ENCODE data around the gene PCNX3. TPM values are rescaled to one million over a fixed set of nuclear protein-coding genes. Genes with fewer than 3 reads are reported as not detected.

Gene PCNX3
- total and polyA plus RNA-seq, 2 experiments from 2014 or later = 8.1 to 23.5 TPM

DNA sequence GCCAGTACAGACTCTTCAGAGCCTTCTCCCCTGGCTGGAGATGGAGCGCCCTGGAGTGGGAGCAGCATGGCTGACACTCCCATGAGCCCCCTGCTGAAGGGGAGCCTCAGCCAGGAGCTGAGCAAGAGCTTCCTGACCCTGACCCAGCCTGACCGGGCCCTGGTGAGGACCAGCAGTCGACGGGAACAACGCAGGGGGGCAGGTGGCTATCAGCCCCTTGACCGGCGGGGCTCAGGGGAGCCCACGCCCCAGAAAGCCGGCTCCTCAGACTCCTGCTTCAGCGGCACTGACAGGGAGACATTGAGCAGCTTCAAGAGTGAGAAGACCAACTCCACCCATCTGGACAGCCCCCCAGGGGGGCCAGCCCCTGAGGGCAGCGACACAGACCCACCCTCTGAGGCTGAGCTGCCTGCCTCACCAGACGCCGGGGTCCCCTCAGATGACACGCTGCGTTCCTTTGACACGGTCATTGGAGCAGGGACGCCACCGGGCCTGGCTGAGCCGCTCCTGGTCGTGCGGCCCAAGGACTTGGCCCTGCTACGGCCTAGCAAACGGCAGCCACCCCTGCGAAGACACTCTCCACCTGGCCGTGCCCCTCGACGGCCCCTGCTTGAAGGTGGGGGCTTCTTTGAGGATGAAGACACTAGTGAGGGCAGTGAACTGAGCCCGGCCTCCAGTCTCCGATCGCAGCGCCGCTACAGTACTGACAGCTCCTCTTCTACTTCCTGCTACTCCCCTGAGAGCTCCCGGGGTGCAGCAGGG, 2.6 kb downstream of the PCNX3 start:
- H3K9me3 ChIP-seq (ENCODE audit: low read depth) = no peaks in the 10 kb centered on the region
- no peaks in the 10 kb centered on the region for H3F3A ChIP-seq (ENCODE audit: insufficient read depth)
- no peaks in the 10 kb centered on the region for H3K27me3 ChIP-seq (replicated peaks; ENCODE audit: insufficient read depth)
- no peaks in the 10 kb centered on the region for H4K20me1 ChIP-seq (ENCODE audit: insufficient read depth)
- H3K79me2 ChIP-seq (ENCODE audit: insufficient read depth) = peaks cover 61% of the 10 kb centered on the region
- WGBS, 2 experiments (ENCODE audit: low coverage in 1 of 2, low lambda C conversion rate in 2 of 2, missing lambda C conversion rate in 2 of 2) = 89% methylated on average over 24 to 29 of the region's 33 CpGs
- H3K4me3 ChIP-seq = no peak overlapping the region
- no peak for DNase-seq
- H2AFZ ChIP-seq = no peak overlapping the region
- no peak overlapping the region for H3K4me2 ChIP-seq (ENCODE audit: unreplicated experiment)
- in situ Hi-C loops (cut with MboI) = no loop called here
- peaks cover 8% of the 10 kb centered on the region; the same call in 1 of the 2 replicates for H3K4me1 ChIP-seq (ENCODE audit: insufficient read depth)
- H3K9me2 ChIP-seq (ENCODE audit: insufficient read depth) = no peaks in the 10 kb centered on the region
- no peak overlapping the region for H3K27ac ChIP-seq
- no peak overlapping the region for H3K9ac ChIP-seq
- TF ChIP-seq EZH2phosphoT487 (IDR thresholded peaks at IDR 0.05; ENCODE audit: insufficient read depth, low read depth) (no peak), EZH2 (IDR thresholded peaks at IDR 0.05; ENCODE audit: insufficient read depth, poor library complexity, severe bottlenecking) (no peak)
- no peaks in the 10 kb centered on the region; the same call in 1 of the 2 replicates for H3K36me3 ChIP-seq (ENCODE audit: low read depth)

DNA sequence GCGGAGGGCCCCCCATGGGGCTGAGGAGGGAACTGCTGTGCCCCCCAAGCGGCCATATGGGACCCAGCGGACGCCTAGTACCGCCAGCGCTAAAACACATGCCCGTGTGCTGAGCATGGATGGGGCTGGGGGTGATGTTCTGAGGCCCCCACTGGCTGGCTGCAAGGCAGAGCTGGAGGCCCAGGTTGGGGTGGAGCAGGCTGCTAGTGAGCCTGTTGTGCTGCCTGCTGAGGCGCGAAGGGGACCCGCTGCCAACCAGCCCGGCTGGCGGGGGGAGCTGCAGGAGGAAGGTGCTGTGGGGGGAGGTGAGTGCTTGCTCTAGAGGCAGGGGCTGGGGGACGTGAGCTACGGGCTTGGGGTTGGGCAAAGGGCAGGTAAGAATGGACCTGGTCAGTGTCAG, 3.2 kb downstream of the PCNX3 start:
- WGBS, 2 experiments (ENCODE audit: low coverage in 1 of 2, low lambda C conversion rate in 2 of 2, missing lambda C conversion rate in 2 of 2) = 84 to 90% methylated on average over 14 of the region's 14 CpGs
- H3K9ac ChIP-seq = no peak overlapping the region
- TF ChIP-seq EZH2phosphoT487 (IDR thresholded peaks at IDR 0.05; ENCODE audit: insufficient read depth, low read depth) = no peak
- no peaks in the 10 kb centered on the region for H4K20me1 ChIP-seq (ENCODE audit: insufficient read depth)
- H3K27me3 ChIP-seq (replicated peaks; ENCODE audit: insufficient read depth) = no peaks in the 10 kb centered on the region
- in situ Hi-C loops (cut with MboI) = no loop called here
- H3K36me3 ChIP-seq (ENCODE audit: low read depth) = no peaks in the 10 kb centered on the region; the same call in 1 of the 2 replicates
- DNase-seq = no peak
- H3K27ac ChIP-seq = no peak overlapping the region
- no peaks in the 10 kb centered on the region for H3K9me3 ChIP-seq (ENCODE audit: low read depth)
- H3F3A ChIP-seq (ENCODE audit: insufficient read depth) = no peaks in the 10 kb centered on the region
- H3K4me1 ChIP-seq (ENCODE audit: insufficient read depth) = peaks cover 8% of the 10 kb centered on the region; the same call in 1 of the 2 replicates
- no peak overlapping the region for H3K4me2 ChIP-seq (ENCODE audit: unreplicated experiment)
- H3K4me3 ChIP-seq = no peak overlapping the region
- no peak overlapping the region for H2AFZ ChIP-seq
- no peaks in the 10 kb centered on the region for H3K9me2 ChIP-seq (ENCODE audit: insufficient read depth)
- peaks cover 56% of the 10 kb centered on the region for H3K79me2 ChIP-seq (ENCODE audit: insufficient read depth)

DNA sequence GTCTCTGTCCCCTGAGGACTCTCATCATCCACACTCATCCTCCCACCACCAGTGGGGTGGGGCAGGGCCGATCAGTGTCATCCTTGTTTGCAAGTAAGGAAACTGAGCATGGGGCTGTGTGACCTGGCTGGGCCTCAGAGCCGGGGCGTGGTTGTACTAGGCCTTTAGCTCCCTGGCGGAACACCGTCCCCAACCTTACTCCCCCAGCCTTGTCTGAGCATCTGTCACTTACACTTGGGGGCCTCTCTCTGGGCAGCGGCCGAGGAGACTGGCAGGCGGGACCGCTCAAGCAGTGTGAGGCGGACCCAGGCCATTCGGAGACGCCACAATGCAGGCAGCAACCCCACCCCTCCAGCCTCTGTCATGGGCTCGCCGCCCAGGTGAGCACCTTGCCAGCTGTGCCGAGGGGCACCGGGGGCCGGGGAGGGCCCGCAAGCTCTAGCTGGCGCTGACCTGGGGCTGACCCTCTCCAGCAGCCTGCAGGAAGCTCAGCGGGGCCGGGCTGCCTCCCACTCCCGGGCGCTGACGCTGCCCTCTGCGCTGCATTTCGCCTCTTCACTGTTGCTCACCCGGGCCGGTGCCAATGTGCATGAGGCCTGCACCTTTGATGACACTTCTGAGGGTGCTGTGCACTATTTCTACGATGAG, 3.8 kb downstream of the PCNX3 start:
- Histone ChIP-seq H3F3A (ENCODE audit: insufficient read depth) (no peaks in the 10 kb centered on the region), H3K79me2 (ENCODE audit: insufficient read depth) (peaks cover 50% of the 10 kb centered on the region), H3K9ac (no peak overlapping the region), H3K4me1 (ENCODE audit: insufficient read depth) (peaks cover 8% of the 10 kb centered on the region; the same call in 1 of the 2 replicates), H3K9me3 (ENCODE audit: low read depth) (no peaks in the 10 kb centered on the region), H2AFZ (no peak overlapping the region), H3K9me2 (ENCODE audit: insufficient read depth) (no peaks in the 10 kb centered on the region), H3K27me3 (replicated peaks; ENCODE audit: insufficient read depth) (no peaks in the 10 kb centered on the region), H3K36me3 (ENCODE audit: low read depth) (no peaks in the 10 kb centered on the region; the same call in 1 of the 2 replicates), H4K20me1 (ENCODE audit: insufficient read depth) (no peaks in the 10 kb centered on the region), H3K27ac (no peak overlapping the region), H3K4me2 (ENCODE audit: unreplicated experiment) (no peak overlapping the region), H3K4me3 (no peak overlapping the region)
- no peak for DNase-seq
- TF ChIP-seq EZH2 (IDR thresholded peaks at IDR 0.05; ENCODE audit: insufficient read depth, poor library complexity, severe bottlenecking) (no peak), EZH2phosphoT487 (IDR thresholded peaks at IDR 0.05; ENCODE audit: insufficient read depth, low read depth) (no peak)
- WGBS, 2 experiments (ENCODE audit: low coverage in 1 of 2, low lambda C conversion rate in 2 of 2, missing lambda C conversion rate in 2 of 2) = 96 to 99% methylated on average over 28 to 29 of the region's 29 CpGs
- in situ Hi-C loops (cut with MboI) = no loop called here

GRCh38 chr11:65620666-65621065, 5.1 kb downstream of the PCNX3 start:
- Histone ChIP-seq H4K20me1 (ENCODE audit: insufficient read depth) (no peaks in the 10 kb centered on the region), H3K4me3 (no peak overlapping the region), H3K9me2 (ENCODE audit: insufficient read depth) (no peaks in the 10 kb centered on the region), H3F3A (ENCODE audit: insufficient read depth) (no peaks in the 10 kb centered on the region), H3K27me3 (replicated peaks; ENCODE audit: insufficient read depth) (no peaks in the 10 kb centered on the region), H3K9ac (no peak overlapping the region), H3K4me1 (ENCODE audit: insufficient read depth) (peaks cover 8% of the 10 kb centered on the region; the same call in 1 of the 2 replicates), H3K36me3 (ENCODE audit: low read depth) (no peaks in the 10 kb centered on the region; the same call in 1 of the 2 replicates), H3K9me3 (ENCODE audit: low read depth) (no peaks in the 10 kb centered on the region), H3K79me2 (ENCODE audit: insufficient read depth) (peaks cover 45% of the 10 kb centered on the region), H3K4me2 (ENCODE audit: unreplicated experiment) (no peak overlapping the region), H3K27ac (no peak overlapping the region), H2AFZ (no peak overlapping the region)
- WGBS, 2 experiments (ENCODE audit: low coverage in 1 of 2, low lambda C conversion rate in 2 of 2, missing lambda C conversion rate in 2 of 2) = 88 to 89% methylated on average over 15 to 16 of the region's 19 CpGs
- TF ChIP-seq EZH2phosphoT487 (IDR thresholded peaks at IDR 0.05; ENCODE audit: insufficient read depth, low read depth) = no peak
- TF ChIP-seq EZH2 (IDR thresholded peaks at IDR 0.05; ENCODE audit: insufficient read depth, poor library complexity, severe bottlenecking) = no peak
- in situ Hi-C loops (cut with MboI) = no loop called here
- DNase-seq = no peak
